MCF 10A (cell line): Measurements from ENCODE around the gene PLEKHG1. TPM values are rescaled to one million over a fixed set of nuclear protein-coding genes. Genes with fewer than 3 reads are reported as not detected.

ENCODE experiments used
- BruUV-seq: library from RNA; stranded (reverse); fragments of 400-500 nt; replicated peaks from 2 replicates; lab custom pipeline; 2021; lab: Mats Ljungman, UMichigan
- CTCF ChIA-PET: fragments of 300-600 bp; sonication (Branson Sonifier 250); formaldehyde crosslinking; extraction: SDS; loops from one replicate; lab custom pipeline; 2021; ENCODE audit warnings: antibody characterized with exemption, inconsistent platforms; lab: Yijun Ruan, JAX
- POLR2A ChIA-PET: fragments of 300-600, 350-650 bp; sonication (Branson Sonifier 250); formaldehyde crosslinking; extraction: SDS; loops from one replicate; lab custom pipeline; 2020; ENCODE audit warnings: antibody characterized with exemption, inconsistent platforms; lab: Yijun Ruan, JAX
- DNase-seq: peaks from one replicate; pipeline ENCODE4 v3.0.0-alpha.2; 2018; ENCODE audit not compliant: unreplicated experiment
- H3K27ac Mint-ChIP-seq: one replicate; pipeline ENCODE4 v1.8.0; 2022; ENCODE audit warnings: mild to moderate bottlenecking, low read depth, mixed read lengths; ENCODE audit not compliant: unreplicated experiment
- H3K27me3 Mint-ChIP-seq: one replicate; pipeline ENCODE4 v1.8.0; 2022; ENCODE audit warnings: mixed read lengths; ENCODE audit not compliant: insufficient read depth, unreplicated experiment
- H3K36me3 Mint-ChIP-seq: one replicate; pipeline ENCODE4 v1.8.0; 2022; ENCODE audit warnings: mild to moderate bottlenecking, moderate library complexity, mixed read lengths; ENCODE audit not compliant: insufficient read depth, unreplicated experiment
- H3K4me1 Mint-ChIP-seq: one replicate; pipeline ENCODE4 v1.8.0; 2022; ENCODE audit warnings: mixed read lengths; ENCODE audit not compliant: insufficient read depth, unreplicated experiment
- H3K4me3 Mint-ChIP-seq: one replicate; pipeline ENCODE4 v1.8.0; 2022; ENCODE audit warnings: mild to moderate bottlenecking, moderate library complexity, mixed read lengths; ENCODE audit not compliant: unreplicated experiment
- H3K9me3 Mint-ChIP-seq: one replicate; pipeline ENCODE4 v1.8.0; 2022; ENCODE audit warnings: mixed read lengths; ENCODE audit not compliant: unreplicated experiment
- CTCF ChIP-seq: fragments of 200-600 bp; IDR thresholded peaks from one replicate; pipeline ENCODE4 v1.8.0; 2022; ENCODE audit warnings: antibody characterized with exemption, mild to moderate bottlenecking; ENCODE audit not compliant: unreplicated experiment
- intact Hi-C: fragments of 100-400 bp; cut with micrococcal nuclease; formaldehyde crosslinking; loops from 2 replicates; pipeline ENCODE4 v1.14.1; 2022
- total RNA-seq: library from RNA; stranded (reverse); gene quantifications from 2 replicates; pipeline ENCODE4 v1.2.3, GENCODE V29; 2022

The PLEKHG1 gene
- total RNA-seq, 1 experiment from 2014 or later: 11.6 TPM

- no TSS peak for BruUV-seq
- no peak overlapping the region for H3K4me3 Mint-ChIP-seq
These were observed 19.6 kb downstream of the PLEKHG1 start for GRCh38 chr6:150619275-150619674.

GRCh38 chr6:150620244-150620643, 20.6 kb downstream of the PLEKHG1 start:
- H3K36me3 Mint-ChIP-seq: no peaks in the 10 kb centered on the region
- H3K27ac Mint-ChIP-seq: no peak overlapping the region
- H3K4me3 Mint-ChIP-seq: no peak overlapping the region
- POLR2A ChIA-PET: no interaction called here
- no peaks in the 10 kb centered on the region for H3K4me1 Mint-ChIP-seq
- no peaks in the 10 kb centered on the region for H3K9me3 Mint-ChIP-seq
- DNase-seq: no peak
- CTCF ChIA-PET: no interaction called here
- no peaks in the 10 kb centered on the region for H3K27me3 Mint-ChIP-seq
- no TSS peak for BruUV-seq
- intact Hi-C loops: no loop called here
- no peak for TF ChIP-seq CTCF

More at GRCh38 chr6:150619275-150619674, 19.6 kb downstream of the PLEKHG1 start:
- H3K9me3 Mint-ChIP-seq: no peaks in the 10 kb centered on the region
- ChIA-PET CTCF (interaction anchor here (0.7 kb wide), 1 partner anchor 27 kb away, joined by 3 read pairs; no protein-coding TSS in a partner anchor), POLR2A (interaction anchor here (0.6 to 0.7 kb wide), 2 partner anchors 34 to 1017 kb away, joined by 3 read pairs; no protein-coding TSS in a partner anchor)
- no peaks in the 10 kb centered on the region for H3K4me1 Mint-ChIP-seq
- intact Hi-C loops: no loop called here
- no peak overlapping the region for H3K27ac Mint-ChIP-seq
- no peak for DNase-seq
- no peaks in the 10 kb centered on the region for H3K27me3 Mint-ChIP-seq
- no peak for TF ChIP-seq CTCF
- no peaks in the 10 kb centered on the region for H3K36me3 Mint-ChIP-seq

GRCh38 chr6:150620763-150621162, 21.1 kb downstream of the PLEKHG1 start:
- TF ChIP-seq CTCF: no peak
- ChIA-PET POLR2A (no interaction called here), CTCF (no interaction called here)
- Mint-ChIP-seq H3K36me3 (no peaks in the 10 kb centered on the region), H3K4me1 (no peaks in the 10 kb centered on the region), H3K4me3 (no peak overlapping the region), H3K27me3 (no peaks in the 10 kb centered on the region), H3K27ac (no peak overlapping the region), H3K9me3 (no peaks in the 10 kb centered on the region)
- intact Hi-C loops: no loop called here
- no peak for DNase-seq
- BruUV-seq: no TSS peak

- Mint-ChIP-seq H3K27me3 (no peaks in the 10 kb centered on the region), H3K36me3 (no peaks in the 10 kb centered on the region), H3K27ac (no peak overlapping the region), H3K4me3 (no peak overlapping the region), H3K4me1 (no peaks in the 10 kb centered on the region), H3K9me3 (no peaks in the 10 kb centered on the region)
- DNase-seq: no peak
- intact Hi-C loops: no loop called here
- no peak for TF ChIP-seq CTCF
- CTCF ChIA-PET: no interaction called here
- POLR2A ChIA-PET: no interaction called here
- BruUV-seq: no TSS peak
These were observed 22.8 kb downstream of the PLEKHG1 start for GRCh38 chr6:150622476-150622875.
